ENCODE data around the gene GGACT.

Gene GGACT

DNA sequence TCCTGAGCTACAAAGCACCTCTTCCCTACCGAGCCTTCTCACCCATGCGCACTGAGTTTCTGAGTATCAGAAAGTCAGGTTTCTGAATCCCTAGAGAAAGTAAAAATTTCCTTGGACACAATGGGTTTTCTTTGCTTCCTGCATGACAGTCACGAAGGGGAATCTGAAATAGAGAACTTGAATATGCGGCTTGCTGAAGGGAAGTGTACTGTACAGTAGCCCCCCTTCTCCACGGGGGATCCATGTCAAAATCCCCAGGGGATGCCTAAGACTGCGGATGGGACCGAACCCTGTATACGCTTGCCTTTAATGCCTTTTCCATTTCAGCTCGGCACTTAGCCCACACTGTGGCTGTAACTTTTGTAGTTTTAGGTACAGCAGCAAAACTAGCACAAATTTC lies 107.9 kb downstream of the GGACT start:
- DNase-seq (ENCODE audit: low read depth, low spot score): no peak
- no peak overlapping the region for H3K4me3 ChIP-seq (ENCODE audit: low read depth, low read length)
- CTCF ChIA-PET: interaction anchor here (1.3 to 1.5 kb wide), 2 partner anchors 13 to 34 kb away, joined by 3 to 5 read pairs; no protein-coding TSS in a partner anchor
- TF ChIP-seq, protein P1, sequence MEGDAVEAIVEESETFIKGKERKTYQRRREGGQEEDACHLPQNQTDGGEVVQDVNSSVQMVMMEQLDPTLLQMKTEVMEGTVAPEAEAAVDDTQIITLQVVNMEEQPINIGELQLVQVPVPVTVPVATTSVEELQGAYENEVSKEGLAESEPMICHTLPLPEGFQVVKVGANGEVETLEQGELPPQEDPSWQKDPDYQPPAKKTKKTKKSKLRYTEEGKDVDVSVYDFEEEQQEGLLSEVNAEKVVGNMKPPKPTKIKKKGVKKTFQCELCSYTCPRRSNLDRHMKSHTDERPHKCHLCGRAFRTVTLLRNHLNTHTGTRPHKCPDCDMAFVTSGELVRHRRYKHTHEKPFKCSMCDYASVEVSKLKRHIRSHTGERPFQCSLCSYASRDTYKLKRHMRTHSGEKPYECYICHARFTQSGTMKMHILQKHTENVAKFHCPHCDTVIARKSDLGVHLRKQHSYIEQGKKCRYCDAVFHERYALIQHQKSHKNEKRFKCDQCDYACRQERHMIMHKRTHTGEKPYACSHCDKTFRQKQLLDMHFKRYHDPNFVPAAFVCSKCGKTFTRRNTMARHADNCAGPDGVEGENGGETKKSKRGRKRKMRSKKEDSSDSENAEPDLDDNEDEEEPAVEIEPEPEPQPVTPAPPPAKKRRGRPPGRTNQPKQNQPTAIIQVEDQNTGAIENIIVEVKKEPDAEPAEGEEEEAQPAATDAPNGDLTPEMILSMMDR (IDR thresholded peaks at IDR 0.05; ENCODE audit: insufficient read depth, low read length, missing control alignments): no peak
- POLR2A ChIA-PET: no interaction called here

Measured in AG04449 (cell line).